Lower lobe of right lung (tissue), 2 donors: ENCODE measurements around the gene BOD1L1. TPM values are rescaled to one million over a fixed set of nuclear protein-coding genes. Genes with fewer than 3 reads are reported as not detected.

Experiments
- ATAC-seq, 2 donors: fragments of 200-7000 bp; cut with Tn5 transposase; one replicate each; pipeline ENCODE4 v1.9.1; 2020 to 2022; ENCODE audit warnings: mild to moderate bottlenecking in 2 of 2, moderate library complexity in 2 of 2
- DNase-seq: peaks from one replicate; pipeline ENCODE4 v3.0.0-alpha.2; 2020
- H3K27ac ChIP-seq: fragments of 200-600 bp; one replicate; pipeline ENCODE4 v1.8.0; 2022
- H3K27me3 ChIP-seq: fragments of 200-600 bp; one replicate; pipeline ENCODE4 v1.8.0; 2022; ENCODE audit warnings: low read depth
- H3K36me3 ChIP-seq: fragments of 200-600 bp; one replicate; pipeline ENCODE4 v1.8.0; 2022; ENCODE audit warnings: mild to moderate bottlenecking
- H3K4me1 ChIP-seq: fragments of 200-600 bp; one replicate; pipeline ENCODE4 v1.8.0; 2022
- H3K4me3 ChIP-seq: fragments of 200-600 bp; one replicate; pipeline ENCODE4 v1.8.0; 2022; ENCODE audit warnings: mild to moderate bottlenecking
- H3K9me3 ChIP-seq: fragments of 200-600 bp; one replicate; pipeline ENCODE4 v1.8.0; 2022
- CTCF ChIP-seq: fragments of 200-600 bp; IDR thresholded peaks from one replicate; pipeline ENCODE4 v1.8.0; 2022; ENCODE audit warnings: antibody characterized with exemption, mild to moderate bottlenecking
- intact Hi-C: fragments of 100-400 bp; cut with DNase I; formaldehyde crosslinking; loops from one replicate; pipeline ENCODE4 v1.11.0; 2022
- total RNA-seq: library from RNA; stranded (reverse); fragmentation: NEBNext Ultra II Directional; extraction: Animal tissue kit (Norgen Biotek cat#: 25700); gene quantifications from one replicate; pipeline ENCODE4 v1.2.1, GENCODE V29; 2021
- donor health status: DM: no; HTN: yes; CAD: no; lungs with severe emphysema.

Gene BOD1L1
- total RNA-seq, 1 donor from 2014 or later = 42.7 TPM

- Histone ChIP-seq H3K27ac (no peak overlapping the region), H3K4me1 (no peaks in the 10 kb centered on the region), H3K27me3 (no peaks in the 10 kb centered on the region), H3K4me3 (no peak overlapping the region), H3K36me3 (peaks cover 82% of the 10 kb centered on the region), H3K9me3 (no peaks in the 10 kb centered on the region)
- ATAC-seq (peak; percentile 32 to 72), DNase-seq (no peak)
- no peak for TF ChIP-seq CTCF
- intact Hi-C loops = no loop called here
These were observed 26.5 kb downstream of the BOD1L1 start for GRCh38 chr4:13601048-13601447.

- H3K27me3 ChIP-seq = no peaks in the 10 kb centered on the region
- intact Hi-C loops = no loop called here
- no peak overlapping the region for H3K4me3 ChIP-seq
- no peak for DNase-seq
- H3K4me1 ChIP-seq = no peaks in the 10 kb centered on the region
- no peak overlapping the region for H3K27ac ChIP-seq
- no peak for ATAC-seq
- no peak for TF ChIP-seq CTCF
- no peaks in the 10 kb centered on the region for H3K9me3 ChIP-seq
- H3K36me3 ChIP-seq = peaks cover 82% of the 10 kb centered on the region
These were observed 28.4 kb downstream of the BOD1L1 start for GRCh38 chr4:13599159-13599558.

- H3K27me3 ChIP-seq = no peaks in the 10 kb centered on the region
- H3K9me3 ChIP-seq = no peaks in the 10 kb centered on the region
- no peak for DNase-seq
- no peak for TF ChIP-seq CTCF
- H3K4me1 ChIP-seq = no peaks in the 10 kb centered on the region
- intact Hi-C loops = no loop called here
- no peak for ATAC-seq
- no peak overlapping the region for H3K4me3 ChIP-seq
- H3K36me3 ChIP-seq = peaks cover 82% of the 10 kb centered on the region
- no peak overlapping the region for H3K27ac ChIP-seq
These were observed 29.9 kb downstream of the BOD1L1 start for GRCh38 chr4:13597604-13598003.

- intact Hi-C loops = no loop called here
- H3K36me3 ChIP-seq = peaks cover 82% of the 10 kb centered on the region
- no peak overlapping the region for H3K4me3 ChIP-seq
These were observed 30.4 kb downstream of the BOD1L1 start for GRCh38 chr4:13597141-13597540.

GRCh38 chr4:13592220-13592619 is 35.3 kb downstream of the BOD1L1 start:
- Histone ChIP-seq H3K4me1 (no peaks in the 10 kb centered on the region), H3K36me3 (peaks cover 100% of the 10 kb centered on the region), H3K27me3 (no peaks in the 10 kb centered on the region), H3K9me3 (no peaks in the 10 kb centered on the region), H3K27ac (no peak overlapping the region), H3K4me3 (no peak overlapping the region)
- TF ChIP-seq CTCF = no peak
- ATAC-seq (no peak), DNase-seq (no peak)
- intact Hi-C loops = no loop called here

More at GRCh38 chr4:13597141-13597540, 30.4 kb downstream of the BOD1L1 start:
- DNase-seq = no peak
- no peaks in the 10 kb centered on the region for H3K4me1 ChIP-seq
- TF ChIP-seq CTCF = no peak
- H3K9me3 ChIP-seq = no peaks in the 10 kb centered on the region
- H3K27me3 ChIP-seq = no peaks in the 10 kb centered on the region
- H3K27ac ChIP-seq = no peak overlapping the region
- ATAC-seq = no peak

GRCh38 chr4:13590766-13591165 is 36.8 kb downstream of the BOD1L1 start:
- no peak for ATAC-seq

More at GRCh38 chr4:13590766-13591165, 36.8 kb downstream of the BOD1L1 start:
- TF ChIP-seq CTCF = no peak
- no peaks in the 10 kb centered on the region for H3K27me3 ChIP-seq
- peaks cover 100% of the 10 kb centered on the region for H3K36me3 ChIP-seq
- no peaks in the 10 kb centered on the region for H3K4me1 ChIP-seq
- H3K27ac ChIP-seq = no peak overlapping the region
- DNase-seq = no peak
- intact Hi-C loops = no loop called here
- no peaks in the 10 kb centered on the region for H3K9me3 ChIP-seq
- no peak overlapping the region for H3K4me3 ChIP-seq
